WTC11 (cell line): ENCODE data around the gene PPP2R5E. TPM values are rescaled to one million over a fixed set of nuclear protein-coding genes. Genes with fewer than 3 reads are reported as not detected.

Experiments used
- ATAC-seq: fragments of 200-7000 bp; cut with Tn5 transposase; 2 replicates; pipeline ENCODE4 v1.10.0; 2021; ENCODE audit warnings: mild to moderate bottlenecking, moderate library complexity
- CTCF ChIA-PET: fragments of 300-600 bp; sonication (Branson Sonifier 250); formaldehyde crosslinking; loops from one replicate; lab custom pipeline; 2021; ENCODE audit warnings: antibody characterized with exemption; lab: Charles Lee
- POLR2A ChIA-PET: fragments of 350-600 bp; sonication (Branson Sonifier 250); formaldehyde crosslinking; loops from one replicate; lab custom pipeline; 2021; ENCODE audit warnings: antibody characterized with exemption; lab: Charles Lee
- DNase-seq: peaks from one replicate; pipeline ENCODE4 v3.0.0; 2021; ENCODE audit warnings: low spot score
- H3K27ac Mint-ChIP-seq: 2 replicates; pipeline ENCODE4 v1.8.0; 2021; ENCODE audit warnings: mixed read lengths
- H3K27me3 Mint-ChIP-seq: 2 replicates; pipeline ENCODE4 v1.8.0; 2021; ENCODE audit warnings: low read depth, mild to moderate bottlenecking, moderate library complexity, mixed read lengths
- H3K36me3 Mint-ChIP-seq: 2 replicates; pipeline ENCODE4 v1.8.0; 2021; ENCODE audit warnings: mixed read lengths
- H3K4me1 Mint-ChIP-seq: 2 replicates; pipeline ENCODE4 v1.8.0; 2022; ENCODE audit warnings: mixed read lengths
- H3K4me3 Mint-ChIP-seq: 2 replicates; pipeline ENCODE4 v1.8.0; 2021; ENCODE audit warnings: mild to moderate bottlenecking, moderate library complexity, mixed read lengths
- H3K9me3 Mint-ChIP-seq: 2 replicates; pipeline ENCODE4 v1.8.0; 2021; ENCODE audit warnings: mixed read lengths
- CREM ChIP-seq: sonication (generic); formaldehyde crosslinking; IDR thresholded peaks from 2 replicates; pipeline ENCODE4 v1.8.1; 2022; ENCODE audit warnings: mild to moderate bottlenecking, missing genetic modification reagents, moderate library complexity
- E2F5 ChIP-seq: sonication (generic); formaldehyde crosslinking; IDR thresholded peaks from 2 replicates; pipeline ENCODE4 v1.8.1; 2022; ENCODE audit warnings: mild to moderate bottlenecking, moderate library complexity, missing genetic modification reagents
- ESRRA ChIP-seq: sonication (generic); formaldehyde crosslinking; IDR thresholded peaks from 2 replicates; pipeline ENCODE4 v1.8.1; 2022; ENCODE audit warnings: mild to moderate bottlenecking, missing genetic modification reagents, borderline replicate concordance
- FOXJ3 ChIP-seq: sonication (generic); formaldehyde crosslinking; IDR thresholded peaks from 2 replicates; pipeline ENCODE4 v1.9.0; 2021; ENCODE audit warnings: missing genetic modification reagents, mild to moderate bottlenecking, borderline replicate concordance
- MYBL2 ChIP-seq: sonication (generic); formaldehyde crosslinking; IDR thresholded peaks from 2 replicates; pipeline ENCODE4 v1.8.1; 2023; ENCODE audit warnings: mild to moderate bottlenecking, moderate library complexity, missing genetic modification reagents
- NFE2L1 ChIP-seq: sonication (generic); formaldehyde crosslinking; IDR thresholded peaks from 2 replicates; pipeline ENCODE4 v1.8.1; 2023; ENCODE audit warnings: missing genetic modification reagents
- NR2C2 ChIP-seq: sonication (generic); formaldehyde crosslinking; IDR thresholded peaks from 2 replicates; pipeline ENCODE4 v1.8.0; 2022; ENCODE audit warnings: mild to moderate bottlenecking, missing genetic modification reagents
- OVOL2 ChIP-seq: fragments of 250-450 bp; sonication (Bioruptor Pico); IDR thresholded peaks from 2 replicates; pipeline ENCODE4 v1.9.0; 2021; ENCODE audit warnings: mild to moderate bottlenecking, borderline replicate concordance
- RELA ChIP-seq: sonication (generic); formaldehyde crosslinking; IDR thresholded peaks from 2 replicates; pipeline ENCODE4 v1.8.1; 2022; ENCODE audit warnings: missing genetic modification reagents, mild to moderate bottlenecking, borderline replicate concordance
- SMAD3 ChIP-seq: sonication (generic); formaldehyde crosslinking; IDR thresholded peaks from 2 replicates; pipeline ENCODE4 v1.8.0; 2022; ENCODE audit warnings: missing genetic modification reagents, mild to moderate bottlenecking, borderline replicate concordance
- USF1 ChIP-seq: sonication (generic); formaldehyde crosslinking; IDR thresholded peaks from 2 replicates; pipeline ENCODE4 v1.8.0; 2022; ENCODE audit warnings: mild to moderate bottlenecking, missing genetic modification reagents
- ZNF121 ChIP-seq: sonication (generic); formaldehyde crosslinking; IDR thresholded peaks from 2 replicates; pipeline ENCODE4 v1.8.0; 2023; ENCODE audit warnings: missing genetic modification reagents
- ZNF138 ChIP-seq: sonication (generic); formaldehyde crosslinking; conservative IDR thresholded peaks from 2 replicates; pipeline ENCODE4 v1.8.1; 2022; ENCODE audit warnings: mild to moderate bottlenecking, moderate library complexity, missing genetic modification reagents
- ZNF512 ChIP-seq: sonication (generic); formaldehyde crosslinking; IDR thresholded peaks from 2 replicates; pipeline ENCODE4 v1.8.1; 2022; ENCODE audit warnings: missing genetic modification reagents, borderline replicate concordance
- ZNF532 ChIP-seq: fragments of 250-450 bp; sonication (Bioruptor Pico); IDR thresholded peaks from 2 replicates; pipeline ENCODE4 v1.9.0; 2021; ENCODE audit warnings: mild to moderate bottlenecking, borderline replicate concordance
- total RNA-seq: library from RNA; stranded (reverse); gene quantifications from 3 replicates; pipeline ENCODE4 v1.2.3, GENCODE V29; 2021
- TF ChIP-seq, protein P1 (sequence below): fragments of 250-450 bp; sonication (Bioruptor Pico); IDR thresholded peaks from 2 replicates; pipeline ENCODE4 v1.9.0; 2021; ENCODE audit warnings: mild to moderate bottlenecking
- TF ChIP-seq, protein P2 (sequence below): sonication (generic); formaldehyde crosslinking; IDR thresholded peaks from 2 replicates; pipeline ENCODE4 v1.8.0; 2022; ENCODE audit warnings: mild to moderate bottlenecking, missing genetic modification reagents

Gene PPP2R5E
- total RNA-seq, 1 experiment from 2014 or later, result 59.0 TPM

DNA sequence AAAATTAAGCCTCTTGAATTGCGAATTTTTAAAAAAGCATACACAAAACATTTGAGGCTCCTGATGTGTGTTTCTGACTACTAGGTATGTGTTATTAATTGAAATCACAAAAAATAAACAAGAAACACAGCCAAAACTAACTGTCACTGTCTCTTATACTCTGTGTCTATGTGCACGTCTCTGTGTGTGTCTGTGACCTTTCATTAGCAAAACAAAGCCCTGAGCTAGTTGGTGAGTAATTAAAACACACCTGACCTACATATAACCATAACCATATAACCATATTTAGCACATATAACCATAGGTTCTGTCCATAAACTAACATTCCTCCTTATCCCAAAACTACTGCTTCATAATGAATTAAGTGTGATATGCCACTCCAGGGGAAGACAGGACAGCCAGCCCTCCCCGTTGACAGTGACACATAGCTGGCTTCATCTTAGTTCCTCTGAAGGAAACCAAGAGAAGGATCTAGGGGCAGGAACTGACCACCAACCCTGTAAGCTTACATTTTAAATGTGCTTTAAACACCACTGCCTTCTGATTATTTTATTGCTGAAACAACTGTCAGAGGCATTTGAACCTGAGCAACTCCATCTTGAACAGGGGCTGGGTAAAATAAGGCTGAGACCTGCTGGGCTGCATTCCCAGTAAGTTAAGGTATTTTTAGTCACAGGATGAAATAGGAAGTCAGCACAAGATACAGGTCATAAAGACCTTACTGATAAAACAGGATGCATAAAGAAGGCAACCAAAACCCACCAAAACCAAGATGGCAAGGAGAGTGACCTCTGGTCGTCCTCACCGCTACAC lies 106.7 kb downstream of the PPP2R5E start (continued):
- no peak for TF ChIP-seq ZNF532 (CRISPR knock-in tag)
- TF ChIP-seq FOXJ3 (CRISPR knock-in tag), result no peak
- TF ChIP-seq OVOL2 (CRISPR knock-in tag), result no peak
- TF ChIP-seq ZNF121 (CRISPR knock-in tag), result no peak
- no peak for TF ChIP-seq E2F5
- TF ChIP-seq RELA, result no peak
- no peak for TF ChIP-seq CREM (CRISPR knock-in tag)
- no peak for TF ChIP-seq USF1
- no peak for TF ChIP-seq ZNF138 (CRISPR knock-in tag)
- TF ChIP-seq ESRRA, result no peak
- TF ChIP-seq, protein P1, sequence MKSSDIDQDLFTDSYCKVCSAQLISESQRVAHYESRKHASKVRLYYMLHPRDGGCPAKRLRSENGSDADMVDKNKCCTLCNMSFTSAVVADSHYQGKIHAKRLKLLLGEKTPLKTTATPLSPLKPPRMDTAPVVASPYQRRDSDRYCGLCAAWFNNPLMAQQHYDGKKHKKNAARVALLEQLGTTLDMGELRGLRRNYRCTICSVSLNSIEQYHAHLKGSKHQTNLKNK (CRISPR knock-in tag), result no peak
- TF ChIP-seq SMAD3 (CRISPR knock-in tag), result no peak

GRCh38 chr14:63435838-63436237 lies 107.3 kb downstream of the PPP2R5E start:
- CTCF ChIA-PET, result no interaction called here

More at GRCh38 chr14:63435838-63436237, 107.3 kb downstream of the PPP2R5E start:
- ATAC-seq, result no peak
- DNase-seq, result no peak
- no peak overlapping the region for H3K4me3 Mint-ChIP-seq
- H3K4me1 Mint-ChIP-seq, result peaks cover 65% of the 10 kb centered on the region
- H3K36me3 Mint-ChIP-seq, result no peaks in the 10 kb centered on the region
- H3K27ac Mint-ChIP-seq, result no peak overlapping the region
- TF ChIP-seq NFE2L1 (no peak), ZNF512 (no peak), MYBL2 (CRISPR knock-in tag) (no peak), NR2C2 (no peak)
- TF ChIP-seq, protein P2, sequence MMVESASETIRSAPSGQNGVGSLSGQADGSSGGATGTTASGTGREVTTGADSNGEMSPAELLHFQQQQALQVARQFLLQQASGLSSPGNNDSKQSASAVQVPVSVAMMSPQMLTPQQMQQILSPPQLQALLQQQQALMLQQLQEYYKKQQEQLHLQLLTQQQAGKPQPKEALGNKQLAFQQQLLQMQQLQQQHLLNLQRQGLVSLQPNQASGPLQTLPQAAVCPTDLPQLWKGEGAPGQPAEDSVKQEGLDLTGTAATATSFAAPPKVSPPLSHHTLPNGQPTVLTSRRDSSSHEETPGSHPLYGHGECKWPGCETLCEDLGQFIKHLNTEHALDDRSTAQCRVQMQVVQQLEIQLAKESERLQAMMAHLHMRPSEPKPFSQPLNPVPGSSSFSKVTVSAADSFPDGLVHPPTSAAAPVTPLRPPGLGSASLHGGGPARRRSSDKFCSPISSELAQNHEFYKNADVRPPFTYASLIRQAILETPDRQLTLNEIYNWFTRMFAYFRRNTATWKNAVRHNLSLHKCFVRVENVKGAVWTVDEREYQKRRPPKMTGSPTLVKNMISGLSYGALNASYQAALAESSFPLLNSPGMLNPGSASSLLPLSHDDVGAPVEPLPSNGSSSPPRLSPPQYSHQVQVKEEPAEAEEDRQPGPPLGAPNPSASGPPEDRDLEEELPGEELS (CRISPR knock-in tag), result no peak
- no peaks in the 10 kb centered on the region for H3K9me3 Mint-ChIP-seq
- no peaks in the 10 kb centered on the region for H3K27me3 Mint-ChIP-seq
- POLR2A ChIA-PET, result no interaction called here
